ENCODE data around the gene SDK1. TPM values are rescaled to one million over a fixed set of nuclear protein-coding genes. Genes with fewer than 3 reads are reported as not detected.

Gene SDK1
- total RNA-seq, 1 experiment from 2014 or later = 9.3 TPM

GRCh38 chr7:4204513-4205165 is 903.6 kb downstream of the SDK1 start (continued):
- TF ChIP-seq IRF1 (CRISPR knock-in tag; IDR thresholded peaks at IDR 0.05) (no peak), ZBTB21 (CRISPR knock-in tag; IDR thresholded peaks at IDR 0.05; ENCODE audit: borderline replicate concordance) (no peak), E2F1 (CRISPR knock-in tag; IDR thresholded peaks at IDR 0.05) (no peak), MLX (CRISPR knock-in tag; IDR thresholded peaks at IDR 0.05) (no peak), TP53 (CRISPR knock-in tag; IDR thresholded peaks at IDR 0.05) (no peak)

DNA sequence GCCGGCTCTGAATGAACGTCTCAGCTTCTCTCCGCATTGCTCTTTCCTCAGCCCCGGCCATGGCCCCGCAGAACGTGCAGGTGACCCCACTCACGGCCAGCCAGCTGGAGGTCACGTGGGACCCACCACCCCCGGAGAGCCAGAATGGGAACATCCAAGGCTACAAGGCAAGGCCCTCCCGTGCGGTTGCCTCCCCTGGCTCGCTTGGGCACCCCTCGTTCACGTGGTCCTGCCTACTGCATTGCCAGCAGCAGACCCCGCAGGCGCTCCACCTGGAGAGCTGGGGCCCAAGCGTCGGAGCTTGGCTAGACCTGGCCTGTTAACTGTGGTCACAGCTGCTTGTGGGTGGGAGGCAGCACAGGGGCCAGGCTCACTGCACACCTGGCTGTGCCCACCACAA is 904.8 kb downstream of the SDK1 start:
- CTCF ChIA-PET = interaction anchor here (1.6 kb wide), 1 partner anchor 20 kb away, joined by 4 read pairs; no protein-coding TSS in a partner anchor
- DNase-seq (ENCODE audit: low spot score) = no peak
- POLR2A ChIA-PET = interaction anchor here (0.5 kb wide), 1 partner anchor 501 kb away, joined by 3 read pairs; no protein-coding TSS in a partner anchor
- Mint-ChIP-seq H3K27ac (no peak overlapping the region), H3K36me3 (no peaks in the 10 kb centered on the region), H3K4me1 (no peaks in the 10 kb centered on the region), H3K4me3 (no peak overlapping the region), H3K27me3 (ENCODE audit: low read depth) (no peaks in the 10 kb centered on the region), H3K9me3 (no peaks in the 10 kb centered on the region)
- no peak for ATAC-seq
- TF ChIP-seq, protein P1, sequence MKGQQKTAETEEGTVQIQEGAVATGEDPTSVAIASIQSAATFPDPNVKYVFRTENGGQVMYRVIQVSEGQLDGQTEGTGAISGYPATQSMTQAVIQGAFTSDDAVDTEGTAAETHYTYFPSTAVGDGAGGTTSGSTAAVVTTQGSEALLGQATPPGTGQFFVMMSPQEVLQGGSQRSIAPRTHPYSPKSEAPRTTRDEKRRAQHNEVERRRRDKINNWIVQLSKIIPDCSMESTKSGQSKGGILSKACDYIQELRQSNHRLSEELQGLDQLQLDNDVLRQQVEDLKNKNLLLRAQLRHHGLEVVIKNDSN (CRISPR knock-in tag; IDR thresholded peaks at IDR 0.05) = no peak
- TF ChIP-seq E2F5 (CRISPR knock-in tag; IDR thresholded peaks at IDR 0.05) = no peak
- no peak for TF ChIP-seq ZNF423 (CRISPR knock-in tag; IDR thresholded peaks at IDR 0.05)
- no peak for TF ChIP-seq ZNF671 (CRISPR knock-in tag; IDR thresholded peaks at IDR 0.05)
- no peak for TF ChIP-seq SP1 (CRISPR knock-in tag; conservative IDR thresholded peaks at IDR 0.05)
- TF ChIP-seq FOXK1 (CRISPR knock-in tag; IDR thresholded peaks at IDR 0.05) = no peak
- no peak for TF ChIP-seq ARID4B (CRISPR knock-in tag; IDR thresholded peaks at IDR 0.05; ENCODE audit: borderline replicate concordance)
- TF ChIP-seq ZNF219 (CRISPR knock-in tag; IDR thresholded peaks at IDR 0.05; ENCODE audit: borderline replicate concordance) = no peak
- TF ChIP-seq ELF4 (CRISPR knock-in tag; IDR thresholded peaks at IDR 0.05; ENCODE audit: low read depth) = no peak
- TF ChIP-seq ZNF416 (CRISPR knock-in tag; IDR thresholded peaks at IDR 0.05) = no peak
- TF ChIP-seq CTCF (IDR thresholded peaks at IDR 0.05) = no peak
- TF ChIP-seq, protein P2, sequence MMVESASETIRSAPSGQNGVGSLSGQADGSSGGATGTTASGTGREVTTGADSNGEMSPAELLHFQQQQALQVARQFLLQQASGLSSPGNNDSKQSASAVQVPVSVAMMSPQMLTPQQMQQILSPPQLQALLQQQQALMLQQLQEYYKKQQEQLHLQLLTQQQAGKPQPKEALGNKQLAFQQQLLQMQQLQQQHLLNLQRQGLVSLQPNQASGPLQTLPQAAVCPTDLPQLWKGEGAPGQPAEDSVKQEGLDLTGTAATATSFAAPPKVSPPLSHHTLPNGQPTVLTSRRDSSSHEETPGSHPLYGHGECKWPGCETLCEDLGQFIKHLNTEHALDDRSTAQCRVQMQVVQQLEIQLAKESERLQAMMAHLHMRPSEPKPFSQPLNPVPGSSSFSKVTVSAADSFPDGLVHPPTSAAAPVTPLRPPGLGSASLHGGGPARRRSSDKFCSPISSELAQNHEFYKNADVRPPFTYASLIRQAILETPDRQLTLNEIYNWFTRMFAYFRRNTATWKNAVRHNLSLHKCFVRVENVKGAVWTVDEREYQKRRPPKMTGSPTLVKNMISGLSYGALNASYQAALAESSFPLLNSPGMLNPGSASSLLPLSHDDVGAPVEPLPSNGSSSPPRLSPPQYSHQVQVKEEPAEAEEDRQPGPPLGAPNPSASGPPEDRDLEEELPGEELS (CRISPR knock-in tag; IDR thresholded peaks at IDR 0.05) = no peak
- TF ChIP-seq GRHL2 (CRISPR knock-in tag; IDR thresholded peaks at IDR 0.05; ENCODE audit: insufficient replicate concordance, severe bottlenecking) = no peak
- TF ChIP-seq, protein P3, sequence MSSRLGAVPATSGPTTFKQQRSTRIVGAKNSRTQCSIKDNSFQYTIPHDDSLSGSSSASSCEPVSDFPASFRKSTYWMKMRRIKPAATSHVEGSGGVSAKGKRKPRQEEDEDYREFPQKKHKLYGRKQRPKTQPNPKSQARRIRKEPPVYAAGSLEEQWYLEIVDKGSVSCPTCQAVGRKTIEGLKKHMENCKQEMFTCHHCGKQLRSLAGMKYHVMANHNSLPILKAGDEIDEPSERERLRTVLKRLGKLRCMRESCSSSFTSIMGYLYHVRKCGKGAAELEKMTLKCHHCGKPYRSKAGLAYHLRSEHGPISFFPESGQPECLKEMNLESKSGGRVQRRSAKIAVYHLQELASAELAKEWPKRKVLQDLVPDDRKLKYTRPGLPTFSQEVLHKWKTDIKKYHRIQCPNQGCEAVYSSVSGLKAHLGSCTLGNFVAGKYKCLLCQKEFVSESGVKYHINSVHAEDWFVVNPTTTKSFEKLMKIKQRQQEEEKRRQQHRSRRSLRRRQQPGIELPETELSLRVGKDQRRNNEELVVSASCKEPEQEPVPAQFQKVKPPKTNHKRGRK (CRISPR knock-in tag; IDR thresholded peaks at IDR 0.05; ENCODE audit: borderline replicate concordance) = no peak
- TF ChIP-seq RORB (CRISPR knock-in tag; IDR thresholded peaks at IDR 0.05) = no peak

Measured in WTC11 (cell line).